ENCODE results near the gene GGT7.
"Not testable (repeated sequence)": the region's sequence is repeated elsewhere in the genome, so short reads cannot be mapped to it uniquely, and the experiment has no call there.

GGT7 gene

GRCh38 chr20:34872622-34873224, at the start of gene GGT7:
Gene GGT7, minus strand, starts transcription at chr20:34872856. Its CDS starts 41 bp downstream, at chr20:34872815.
- Histone ChIP-seq H3K36me3 (ENCODE audit: control insufficient read depth in 5 of 5, insufficient read depth in 5 of 5, low read length in 5 of 5) (no peaks in the 10 kb centered on the region), H3K9ac (ENCODE audit: low read length in 5 of 5) (peak within 1 kb of the TSS; percentile 63 to 76 (median 75)), H3K27me3 (ENCODE audit: control insufficient read depth in 5 of 5, insufficient read depth in 4 of 5, low read length in 5 of 5) (no peaks in the 10 kb centered on the region), H3K9me3 (ENCODE audit: control insufficient read depth in 5 of 5, low read length in 5 of 5) (no peaks in the 10 kb centered on the region), H3K4me3 (ENCODE audit: low read depth in 1 of 5, low read length in 5 of 5) (peak within 1 kb of the TSS; percentile 61 to 81 (median 70)), H3K27ac (ENCODE audit: low read depth, low read length) (no peak within 1 kb of the TSS), H3K4me1 (ENCODE audit: control insufficient read depth in 5 of 5, insufficient read depth in 5 of 5, low read length in 5 of 5) (peaks cover 5 to 54% (median 37%) of the 10 kb centered on the region in 5 donors)

DNA sequence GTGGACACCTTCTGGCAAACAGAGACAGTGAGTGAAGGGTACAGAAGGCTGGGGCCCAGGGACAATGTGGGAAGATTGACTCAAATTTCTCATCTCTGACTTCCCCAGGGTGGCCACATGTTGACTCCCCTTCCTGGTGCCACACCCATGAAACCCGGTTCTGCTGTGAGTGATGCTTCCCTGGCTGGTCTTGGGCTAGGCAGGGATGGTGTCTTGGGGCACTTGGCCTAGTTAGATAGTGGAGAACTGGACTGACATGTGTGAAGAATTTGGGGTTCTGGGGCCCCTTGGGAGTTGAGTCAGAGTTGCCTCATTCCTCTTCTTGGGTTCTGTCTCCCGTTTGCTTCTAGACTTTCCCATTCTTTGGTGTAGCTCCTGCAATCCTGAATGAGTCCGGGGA, 48.8 kb upstream of the GGT7 start:
- Histone ChIP-seq H3K9me3 (ENCODE audit: control insufficient read depth in 5 of 5, low read length in 5 of 5) (no peaks in the 10 kb centered on the region), H3K4me1 (ENCODE audit: control insufficient read depth in 5 of 5, insufficient read depth in 5 of 5, low read length in 5 of 5) (peaks cover 0 to 37% (median 16%) of the 10 kb centered on the region in 5 donors), H3K27ac (ENCODE audit: low read depth, low read length) (peak overlapping the region; percentile 85), H3K27me3 (ENCODE audit: control insufficient read depth in 5 of 5, insufficient read depth in 4 of 5, low read length in 5 of 5) (no peaks in the 10 kb centered on the region), H3K4me3 (ENCODE audit: low read depth in 1 of 5, low read length in 5 of 5) (no peak overlapping the region), H3K9ac (ENCODE audit: low read length in 5 of 5) (no peak overlapping the region), H3K36me3 (ENCODE audit: control insufficient read depth in 5 of 5, insufficient read depth in 5 of 5, low read length in 5 of 5) (peaks cover 14 to 83% (median 72%) of the 10 kb centered on the region in 5 donors)

GRCh38 chr20:34920055-34920454, 47.4 kb upstream of the GGT7 start:
- H3K4me3 ChIP-seq (ENCODE audit: low read depth in 1 of 5, low read length in 5 of 5): no peak overlapping the region
- H3K9me3 ChIP-seq (ENCODE audit: control insufficient read depth in 5 of 5, low read length in 5 of 5): no peaks in the 10 kb centered on the region
- no peak overlapping the region for H3K9ac ChIP-seq (ENCODE audit: low read length in 5 of 5)
- peaks cover 14 to 79% (median 65%) of the 10 kb centered on the region in 5 donors for H3K36me3 ChIP-seq (ENCODE audit: control insufficient read depth in 5 of 5, insufficient read depth in 5 of 5, low read length in 5 of 5)
- peak overlapping the region; percentile 85 for H3K27ac ChIP-seq (ENCODE audit: low read depth, low read length)
- H3K27me3 ChIP-seq (ENCODE audit: control insufficient read depth in 5 of 5, insufficient read depth in 4 of 5, low read length in 5 of 5): no peaks in the 10 kb centered on the region
- peaks cover 0 to 34% (median 16%) of the 10 kb centered on the region in 5 donors for H3K4me1 ChIP-seq (ENCODE audit: control insufficient read depth in 5 of 5, insufficient read depth in 5 of 5, low read length in 5 of 5)

DNA sequence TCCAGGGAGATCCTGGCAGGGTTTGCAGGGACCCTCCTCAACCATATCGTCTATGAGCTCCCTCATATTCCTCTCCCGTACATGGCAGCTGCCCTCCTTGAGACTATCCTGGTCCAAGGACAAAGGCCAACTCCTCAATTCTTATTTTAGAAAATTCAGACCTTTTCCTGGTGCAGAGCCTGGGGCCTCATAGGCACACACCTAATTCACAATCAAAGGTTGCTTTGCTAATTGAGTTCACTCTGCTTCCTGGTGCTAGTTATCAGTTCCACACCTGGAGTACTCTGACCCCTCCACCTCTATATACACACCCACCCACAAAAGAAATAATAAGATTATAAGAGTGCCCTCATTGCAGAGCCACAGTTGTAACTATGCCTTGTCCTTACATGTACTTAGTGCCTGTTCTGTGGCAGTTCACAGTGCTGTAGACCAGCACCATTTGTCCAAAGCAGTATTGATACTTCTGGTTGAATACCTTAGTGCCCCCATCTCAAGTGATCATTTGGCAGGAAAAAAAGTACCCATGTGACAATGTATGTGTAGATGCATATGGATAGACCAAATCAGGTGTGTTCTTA, 44.2 kb upstream of the GGT7 start:
- Histone ChIP-seq H3K9me3 (ENCODE audit: control insufficient read depth in 5 of 5, low read length in 5 of 5) (no peaks in the 10 kb centered on the region), H3K36me3 (ENCODE audit: control insufficient read depth in 5 of 5, insufficient read depth in 5 of 5, low read length in 5 of 5) (peaks cover 4 to 81% (median 55%) of the 10 kb centered on the region in 5 donors), H3K4me1 (ENCODE audit: control insufficient read depth in 5 of 5, insufficient read depth in 5 of 5, low read length in 5 of 5) (peaks cover 0 to 39% (median 14%) of the 10 kb centered on the region in 5 donors), H3K4me3 (ENCODE audit: low read depth in 1 of 5, low read length in 5 of 5) (no peak overlapping the region), H3K27ac (ENCODE audit: low read depth, low read length) (no peak overlapping the region), H3K27me3 (ENCODE audit: control insufficient read depth in 5 of 5, insufficient read depth in 4 of 5, low read length in 5 of 5) (no peaks in the 10 kb centered on the region), H3K9ac (ENCODE audit: low read length in 5 of 5) (peak overlapping the region in 1 of 5 donors; percentile 13)

- peak overlapping the region in 3 of 5 donors; percentile 13 to 54 (median 31) for H3K9ac ChIP-seq (ENCODE audit: low read length in 5 of 5)
- H3K9me3 ChIP-seq (ENCODE audit: control insufficient read depth in 5 of 5, low read length in 5 of 5): no peaks in the 10 kb centered on the region
- H3K27ac ChIP-seq (ENCODE audit: low read depth, low read length): peak overlapping the region; percentile 38
- H3K27me3 ChIP-seq (ENCODE audit: control insufficient read depth in 5 of 5, insufficient read depth in 4 of 5, low read length in 5 of 5): no peaks in the 10 kb centered on the region
- peaks cover 4 to 72% (median 45%) of the 10 kb centered on the region in 5 donors for H3K36me3 ChIP-seq (ENCODE audit: control insufficient read depth in 5 of 5, insufficient read depth in 5 of 5, low read length in 5 of 5)
- peaks cover 0 to 29% (median 10%) of the 10 kb centered on the region in 5 donors for H3K4me1 ChIP-seq (ENCODE audit: control insufficient read depth in 5 of 5, insufficient read depth in 5 of 5, low read length in 5 of 5)
- H3K4me3 ChIP-seq (ENCODE audit: low read depth in 1 of 5, low read length in 5 of 5): no peak overlapping the region
Measured at GRCh38 chr20:34915749-34916455, 43.2 kb upstream of the GGT7 start.

DNA sequence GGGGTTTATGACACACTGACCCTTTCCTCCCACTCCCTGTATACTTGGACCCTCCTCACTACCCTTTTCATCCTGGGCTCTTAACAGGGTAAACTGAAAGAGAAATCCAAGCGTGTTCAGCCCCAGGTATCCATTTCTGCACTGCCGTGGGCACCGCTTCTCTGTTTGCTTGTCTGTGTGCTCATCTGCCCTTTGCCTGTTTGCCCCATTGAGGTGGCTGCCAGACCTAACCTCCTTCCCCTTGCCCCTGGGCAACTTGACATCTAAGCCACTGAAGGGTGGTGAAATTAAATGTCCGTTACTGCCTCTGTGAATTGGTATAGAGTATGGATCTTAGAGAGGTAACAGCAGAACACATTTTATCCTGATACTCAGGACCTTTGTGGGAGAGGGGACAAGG, 42.5 kb upstream of the GGT7 start:
- Histone ChIP-seq H3K9ac (ENCODE audit: low read length in 5 of 5) (peak overlapping the region in 3 of 5 donors; percentile 1 to 31 (median 29)), H3K4me1 (ENCODE audit: control insufficient read depth in 5 of 5, insufficient read depth in 5 of 5, low read length in 5 of 5) (peaks cover 0 to 27% (median 10%) of the 10 kb centered on the region in 5 donors), H3K4me3 (ENCODE audit: low read depth in 1 of 5, low read length in 5 of 5) (no peak overlapping the region)

GRCh38 chr20:34907616-34908469, 35.2 kb upstream of the GGT7 start:
- H3K9ac ChIP-seq (ENCODE audit: low read length in 5 of 5): peak overlapping the region in 3 of 5 donors; percentile 12 to 57 (median 30)
- H3K9me3 ChIP-seq (ENCODE audit: control insufficient read depth in 5 of 5, low read length in 5 of 5): no peaks in the 10 kb centered on the region
- peaks cover 6 to 51% (median 40%) of the 10 kb centered on the region in 5 donors for H3K4me1 ChIP-seq (ENCODE audit: control insufficient read depth in 5 of 5, insufficient read depth in 5 of 5, low read length in 5 of 5)
- H3K36me3 ChIP-seq (ENCODE audit: control insufficient read depth in 5 of 5, insufficient read depth in 5 of 5, low read length in 5 of 5): peaks cover 0 to 4% (median 0%) of the 10 kb centered on the region in 5 donors
- H3K27ac ChIP-seq (ENCODE audit: low read depth, low read length): peak overlapping the region; percentile 51
- no peaks in the 10 kb centered on the region for H3K27me3 ChIP-seq (ENCODE audit: control insufficient read depth in 5 of 5, insufficient read depth in 4 of 5, low read length in 5 of 5)
- H3K4me3 ChIP-seq (ENCODE audit: low read depth in 1 of 5, low read length in 5 of 5): no peak overlapping the region

More for the DNA sequence above, 42.5 kb upstream of the GGT7 start:
- peaks cover 4 to 64% (median 37%) of the 10 kb centered on the region in 5 donors for H3K36me3 ChIP-seq (ENCODE audit: control insufficient read depth in 5 of 5, insufficient read depth in 5 of 5, low read length in 5 of 5)
- no peaks in the 10 kb centered on the region for H3K9me3 ChIP-seq (ENCODE audit: control insufficient read depth in 5 of 5, low read length in 5 of 5)
- H3K27me3 ChIP-seq (ENCODE audit: control insufficient read depth in 5 of 5, insufficient read depth in 4 of 5, low read length in 5 of 5): no peaks in the 10 kb centered on the region
- H3K27ac ChIP-seq (ENCODE audit: low read depth, low read length): peak overlapping the region; percentile 66

DNA sequence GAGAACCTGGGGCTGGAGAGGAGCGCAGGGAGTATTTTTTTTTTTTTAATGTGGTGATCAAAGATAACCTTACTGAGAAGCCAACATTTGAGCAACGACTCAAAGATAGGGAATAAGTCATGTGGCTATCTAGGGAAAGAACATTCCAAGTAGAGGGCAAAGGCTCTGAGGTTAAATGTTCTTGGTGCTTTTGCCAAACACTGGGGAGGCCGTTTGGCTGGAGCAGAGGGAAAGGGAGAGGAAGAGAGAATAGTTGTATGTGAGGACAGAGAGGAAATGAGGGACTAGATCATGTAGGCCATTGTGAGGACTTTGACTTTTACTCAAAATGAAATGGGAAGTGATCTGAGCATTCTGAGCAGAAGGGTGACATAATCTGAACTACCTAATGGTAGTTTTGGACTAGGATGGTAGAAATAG, 31.6 kb upstream of the GGT7 start:
- peak overlapping the region in 1 of 5 donors; percentile 40 for H3K9ac ChIP-seq (ENCODE audit: low read length in 5 of 5)
- H3K9me3 ChIP-seq (ENCODE audit: control insufficient read depth in 5 of 5, low read length in 5 of 5): no peaks in the 10 kb centered on the region
- no peak overlapping the region for H3K4me3 ChIP-seq (ENCODE audit: low read depth in 1 of 5, low read length in 5 of 5)
- H3K36me3 ChIP-seq (ENCODE audit: control insufficient read depth in 5 of 5, insufficient read depth in 5 of 5, low read length in 5 of 5): peaks cover 0 to 7% (median 5%) of the 10 kb centered on the region in 5 donors
- H3K27ac ChIP-seq (ENCODE audit: low read depth, low read length): peak overlapping the region; percentile 69
- H3K4me1 ChIP-seq (ENCODE audit: control insufficient read depth in 5 of 5, insufficient read depth in 5 of 5, low read length in 5 of 5): peaks cover 6 to 65% (median 45%) of the 10 kb centered on the region in 5 donors
- H3K27me3 ChIP-seq (ENCODE audit: control insufficient read depth in 5 of 5, insufficient read depth in 4 of 5, low read length in 5 of 5): no peaks in the 10 kb centered on the region

DNA sequence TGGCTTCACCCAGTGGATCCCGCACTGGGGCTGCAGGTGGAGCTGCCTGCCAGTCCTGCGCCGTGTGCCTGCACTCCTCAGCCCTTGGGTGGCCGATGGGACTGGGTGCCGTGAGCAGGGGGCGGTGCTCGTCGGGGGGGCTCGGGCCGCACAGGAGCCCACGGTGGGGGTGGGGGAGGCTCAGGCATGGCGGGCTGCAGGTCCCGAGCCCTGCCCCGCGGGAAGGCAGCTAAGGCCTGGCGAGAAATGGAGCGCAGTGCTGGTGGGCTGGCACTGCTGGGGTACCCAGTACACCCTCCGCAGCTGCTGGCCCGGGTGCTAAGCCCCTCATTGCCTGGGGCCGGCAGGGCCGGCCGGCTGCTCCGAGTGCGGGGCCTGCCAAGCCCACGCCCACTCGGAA, 26.1 kb upstream of the GGT7 start:
- peaks cover 0 to 43% (median 22%) of the 10 kb centered on the region in 5 donors for H3K4me1 ChIP-seq (ENCODE audit: control insufficient read depth in 5 of 5, insufficient read depth in 5 of 5, low read length in 5 of 5)
- H3K9ac ChIP-seq (ENCODE audit: low read length in 5 of 5); H3K27ac ChIP-seq (ENCODE audit: low read depth, low read length); H3K4me3 ChIP-seq (ENCODE audit: low read depth in 1 of 5, low read length in 5 of 5); H3K9me3 ChIP-seq (ENCODE audit: control insufficient read depth in 5 of 5, low read length in 5 of 5); H3K36me3 ChIP-seq (ENCODE audit: control insufficient read depth in 5 of 5, insufficient read depth in 5 of 5, low read length in 5 of 5); H3K27me3 ChIP-seq (ENCODE audit: control insufficient read depth in 5 of 5, insufficient read depth in 4 of 5, low read length in 5 of 5): not testable (repeated sequence)
